CD14-positive monocyte (primary cell): ENCODE data around the gene AEBP1. TPM values are rescaled to one million over a fixed set of nuclear protein-coding genes. Genes with fewer than 3 reads are reported as not detected.

ENCODE experiments used
- DNase-seq, 3 donors: peaks; one replicate each; pipeline ENCODE4 v3.0.0-alpha.2; 2011 to 2022
- H2AFZ ChIP-seq: 2 replicates; pipeline ENCODE4 v1.6.0; 2012; ENCODE audit warnings: mild to moderate bottlenecking, low read depth, low read length, inconsistent platforms; ENCODE audit not compliant: insufficient read depth, poor library complexity, severe bottlenecking
- H3K27ac ChIP-seq, 2 donors: 1 replicate in 1 of 2; 2 replicates in 1 of 2; pipeline ENCODE4 v1.5.1; 2012 to 2013; ENCODE audit warnings: low read length in 2 of 2, control low read depth in 1 of 2, inconsistent platforms in 1 of 2, low read depth in 1 of 2, mild to moderate bottlenecking in 1 of 2
- H3K27me3 ChIP-seq, 2 donors: one replicate each; pipeline versions ENCODE4 v1.6.0 to v1.6.1; 2011 to 2013; ENCODE audit warnings: low read length in 2 of 2; ENCODE audit not compliant: control insufficient read depth in 2 of 2, insufficient read depth in 2 of 2
- H3K36me3 ChIP-seq, 2 donors: replicated peaks in 1 of 2; 1 replicate in 1 of 2; 2 replicates in 1 of 2; pipeline versions ENCODE4 v1.5.1 to v1.6.1; 2012 to 2013; ENCODE audit warnings: low read length in 2 of 2, control low read depth in 1 of 2, inconsistent platforms in 1 of 2, mild to moderate bottlenecking in 1 of 2; ENCODE audit not compliant: insufficient read depth in 2 of 2, control insufficient read depth in 1 of 2
- H3K4me1 ChIP-seq, 2 donors: 1 replicate in 1 of 2; 2 replicates in 1 of 2; pipeline versions ENCODE4 v1.5.1 to v1.6.1; 2012 to 2013; ENCODE audit warnings: low read length in 2 of 2, control low read depth in 1 of 2, inconsistent platforms in 1 of 2, mild to moderate bottlenecking in 1 of 2, moderate library complexity in 1 of 2; ENCODE audit not compliant: insufficient read depth in 2 of 2, control insufficient read depth in 1 of 2
- H3K4me2 ChIP-seq: replicated peaks from 2 replicates; pipeline ENCODE3; 2012; ENCODE audit warnings: low read length, moderate library complexity, mild to moderate bottlenecking; ENCODE audit not compliant: poor library complexity, severe bottlenecking; ENCODE audit errors: extremely low read depth
- H3K4me3 ChIP-seq, 3 experiments: fragments of 200-600 bp in 1 of 3; sonication (generic) in 1 of 3; replicated peaks in 1 of 3; 1 replicate in 2 of 3; 2 replicates in 1 of 3; pipeline ENCODE4 v1.5.1; 2011 to 2013; ENCODE audit warnings: low read length in 3 of 3, mild to moderate bottlenecking in 3 of 3, control low read depth in 2 of 3, low read depth in 2 of 3, inconsistent platforms in 1 of 3, moderate library complexity in 1 of 3
- H3K79me2 ChIP-seq: 2 replicates; pipeline ENCODE4 v1.6.0; 2012; ENCODE audit warnings: mild to moderate bottlenecking, control low read depth, inconsistent platforms, low read length, moderate library complexity; ENCODE audit not compliant: insufficient read depth
- H3K9ac ChIP-seq: 2 replicates; pipeline ENCODE4 v1.6.0; 2017; ENCODE audit warnings: low read length, mild to moderate bottlenecking; ENCODE audit not compliant: insufficient read depth, poor library complexity, severe bottlenecking
- H3K9me3 ChIP-seq, 2 donors: replicated peaks in 1 of 2; 1 replicate in 1 of 2; 2 replicates in 1 of 2; pipeline versions ENCODE4 v1.5.1 to v1.6.1; 2012 to 2013; ENCODE audit warnings: low read length in 2 of 2, control low read depth in 1 of 2; ENCODE audit not compliant: control insufficient read depth in 1 of 2, insufficient read depth in 1 of 2
- H4K20me1 ChIP-seq: 2 replicates; pipeline ENCODE4 v1.6.0; 2012; ENCODE audit warnings: mild to moderate bottlenecking, low read length, control low read depth, moderate library complexity; ENCODE audit not compliant: insufficient read depth
- H3K27ac Mint-ChIP-seq, 7 donors: one replicate each; pipeline ENCODE4 v1.8.0; 2020; ENCODE audit warnings: mild to moderate bottlenecking in 7 of 7, mixed read lengths in 7 of 7, moderate library complexity in 6 of 7, inconsistent platforms in 2 of 7
- H3K27me3 Mint-ChIP-seq, 3 donors: one replicate each; pipeline ENCODE4 v1.8.0; 2021 to 2022; ENCODE audit warnings: low read depth in 3 of 3, mild to moderate bottlenecking in 3 of 3, mixed read lengths in 3 of 3, moderate library complexity in 3 of 3, inconsistent platforms in 1 of 3
- H3K36me3 Mint-ChIP-seq, 2 donors: one replicate each; pipeline ENCODE4 v1.8.0; 2020; ENCODE audit warnings: mixed read lengths in 2 of 2, inconsistent platforms in 1 of 2, mild to moderate bottlenecking in 1 of 2
- H3K4me1 Mint-ChIP-seq: one replicate; pipeline ENCODE4 v1.8.0; 2020; ENCODE audit warnings: mild to moderate bottlenecking, mixed read lengths
- H3K4me3 Mint-ChIP-seq, 2 donors: one replicate each; pipeline ENCODE4 v1.8.0; 2020; ENCODE audit warnings: mild to moderate bottlenecking in 2 of 2, mixed read lengths in 2 of 2, moderate library complexity in 1 of 2
- H3K9me3 Mint-ChIP-seq, 7 donors: one replicate each; pipeline ENCODE4 v1.8.0; 2020 to 2022; ENCODE audit warnings: mixed read lengths in 7 of 7, mild to moderate bottlenecking in 6 of 7, moderate library complexity in 6 of 7, inconsistent platforms in 2 of 7
- CTCF ChIP-seq: fragments of 200-600 bp; IDR thresholded peaks from one replicate; pipeline ENCODE4 v1.8.0; 2022; ENCODE audit warnings: antibody characterized with exemption, mild to moderate bottlenecking
- WGBS: methylation state at CpG from one replicate; pipeline ENCODE4 v1.1.5; 2013; ENCODE audit warnings: missing lambda C conversion rate; ENCODE audit not compliant: insufficient coverage; 5-methylcytosine and 5-hydroxymethylcytosine counted together
- intact Hi-C, 2 donors: fragments of 100-400 bp; cut with micrococcal nuclease; formaldehyde crosslinking; loops; one replicate each; pipeline versions ENCODE4 v1.15.0 to v1.15.1; 2023
- polyA plus RNA-seq, 3 donors: library from polyadenylated mRNA; depleted of rRNA in 1 of 3; unstranded in 2 of 3; stranded (reverse) in 1 of 3; fragments of 300-500 nt in 2 of 3; fragments of >200 nt in 1 of 3; fragmentation: Illumina TruSeq in 2 of 3; gene quantifications; 1 replicate in 2 of 3; 2 replicates in 1 of 3; pipeline ENCODE4 v1.2.3, GENCODE V29; 2012 to 2021

Gene AEBP1
- polyA plus RNA-seq, 3 donors = 0.08 TPM; not detected in 2

GRCh38 chr7:44072364-44073231, 31.5 kb upstream of the AEBP1 start:
- H3K4me3 Mint-ChIP-seq = peak overlapping the region in 1 of 2 donors; percentile 34
- TF ChIP-seq CTCF = peak; percentile 90
- no peak overlapping the region for H3K4me2 ChIP-seq

GRCh38 chr7:44073664-44074348, 30.3 kb upstream of the AEBP1 start:
- Mint-ChIP-seq H3K27ac (peak overlapping the region; percentile 95 to 99 (median 98)), H3K9me3 (peaks cover 0 to 2% (median 0%) of the 10 kb centered on the region in 7 donors), H3K36me3 (peaks cover 42 to 64% of the 10 kb centered on the region in 2 donors), H3K27me3 (peaks cover 0 to 4% (median 0%) of the 10 kb centered on the region in 3 donors), H3K4me3 (peak overlapping the region; percentile 79 to 80), H3K4me1 (peaks cover 40% of the 10 kb centered on the region)
- peak overlapping the region; percentile 10 for H2AFZ ChIP-seq
- H3K4me1 ChIP-seq = peaks cover 18 to 27% of the 10 kb centered on the region in 2 donors
- H3K4me3 ChIP-seq = peak overlapping the region in 1 of 3 experiments; percentile 58
- TF ChIP-seq CTCF = no peak
- WGBS = 26% methylated on average over 12 of the region's 26 CpGs
- no peaks in the 10 kb centered on the region for H3K79me2 ChIP-seq
- H3K4me2 ChIP-seq = peak overlapping the region; percentile 72
- H3K9ac ChIP-seq = peak overlapping the region; percentile 86
- H3K36me3 ChIP-seq = peaks cover 39 to 47% of the 10 kb centered on the region in 2 donors
- peak; percentile 95 to 97 (median 96) for DNase-seq
- H3K27me3 ChIP-seq = no peaks in the 10 kb centered on the region
- H4K20me1 ChIP-seq = peaks cover 6% of the 10 kb centered on the region
- intact Hi-C loops = loop anchor here in 1 of 2 donors (2.0 kb wide), 1 partner anchor 27 kb away; no protein-coding TSS in a partner anchor
- no peaks in the 10 kb centered on the region for H3K9me3 ChIP-seq
- peak overlapping the region; percentile 90 to 97 for H3K27ac ChIP-seq

More at GRCh38 chr7:44072364-44073231, 31.5 kb upstream of the AEBP1 start:
- Histone ChIP-seq H4K20me1 (peaks cover 11% of the 10 kb centered on the region), H3K4me1 (peaks cover 18 to 27% of the 10 kb centered on the region in 2 donors), H3K4me3 (no peak overlapping the region), H2AFZ (no peak overlapping the region), H3K9ac (no peak overlapping the region), H3K27ac (peak overlapping the region in 1 of 2 donors; percentile 97), H3K9me3 (no peaks in the 10 kb centered on the region), H3K36me3 (peaks cover 27 to 34% of the 10 kb centered on the region in 2 donors), H3K79me2 (no peaks in the 10 kb centered on the region), H3K27me3 (no peaks in the 10 kb centered on the region)
- WGBS = 65% methylated on average over 10 of the region's 12 CpGs
- Mint-ChIP-seq H3K36me3 (peaks cover 30 to 52% of the 10 kb centered on the region in 2 donors), H3K9me3 (peaks cover 0 to 2% (median 0%) of the 10 kb centered on the region in 7 donors), H3K4me1 (peaks cover 40% of the 10 kb centered on the region), H3K27me3 (peaks cover under 1 to 3% (median 3%) of the 10 kb centered on the region in 3 donors), H3K27ac (peak overlapping the region; percentile 5 to 99 (median 98))
- DNase-seq = peak; percentile 65 to 79 (median 72)
- intact Hi-C loops = no loop called here
